Fibroblast of lung (primary cell): ENCODE results near the gene EFNB2.

Source experiments
- CTCF ChIP-seq, 2 donors: IDR thresholded peaks in 1 of 2; conservative IDR thresholded peaks in 1 of 2; 1 replicate in 1 of 2; 2 replicates in 1 of 2; pipeline ENCODE4 v1.5.1; 2011 to 2012; ENCODE audit warnings: low read length in 2 of 2, control low read depth in 1 of 2, inconsistent platforms in 1 of 2, low read depth in 1 of 2, mild to moderate bottlenecking in 1 of 2
- EZH2 ChIP-seq: IDR thresholded peaks from 2 replicates; pipeline ENCODE4 v1.5.1; 2012; ENCODE audit warnings: low read length, control low read depth, mild to moderate bottlenecking; ENCODE audit errors: missing control alignments

- no peak for TF ChIP-seq EZH2
- TF ChIP-seq CTCF (conservative IDR thresholded peaks at IDR 0.05 in 1 of 2, IDR thresholded peaks at IDR 0.05 in 1 of 2; ENCODE audit: low read depth in 1 of 2, low read length in 2 of 2) = no peak
Measured at GRCh38 chr13:106477303-106477702, 58.2 kb downstream of the EFNB2 start.
